K562 (cell line): ENCODE data around the gene XRCC3.

ENCODE experiments used
- ARID1B ChIP-seq: fragments of 450-650 bp; IDR thresholded peaks from 2 replicates; pipeline ENCODE4 v1.6.1; 2016; ENCODE audit warnings: antibody characterized with exemption, mild to moderate bottlenecking, inconsistent platforms
- DPF2 ChIP-seq: fragments of 450-650 bp; IDR thresholded peaks from 2 replicates; pipeline ENCODE4 v1.6.1; 2016
- MTA2 ChIP-seq: fragments of 450-650 bp; IDR thresholded peaks from 2 replicates; pipeline ENCODE4 v1.6.1; 2016; ENCODE audit warnings: low read depth
- NR3C1 ChIP-seq: sonication (generic); formaldehyde crosslinking; IDR thresholded peaks from 2 replicates; pipeline ENCODE4 v1.8.1; 2022; ENCODE audit warnings: missing genetic modification reagents
- POLR2A ChIP-seq: fragments of 450-650 bp; conservative IDR thresholded peaks from 2 replicates; pipeline ENCODE4 v1.6.1; 2016
- RAD51 ChIP-seq: fragments of 450-650 bp; IDR thresholded peaks from 2 replicates; pipeline ENCODE4 v1.7.1; 2016; ENCODE audit warnings: low read depth, mild to moderate bottlenecking, borderline replicate concordance
- RBM25 ChIP-seq: fragments of 200-400 bp; formaldehyde crosslinking; IDR thresholded peaks from 2 replicates; pipeline ENCODE4 v1.6.1; 2018; ENCODE audit warnings: low read length, low read depth, moderate library complexity; ENCODE audit not compliant: severe bottlenecking
- SMARCA5 ChIP-seq: fragments of 450-650 bp; IDR thresholded peaks from 2 replicates; pipeline ENCODE4 v1.6.1; 2016
- SRSF9 ChIP-seq: fragments of 200-400 bp; formaldehyde crosslinking; IDR thresholded peaks from 2 replicates; pipeline ENCODE4 v1.6.1; 2017; ENCODE audit warnings: low read depth, low read length, borderline replicate concordance
- ZNF3 ChIP-seq: fragments of 250-450 bp; sonication (Bioruptor Pico); IDR thresholded peaks from 2 replicates; pipeline ENCODE4 v1.5.0; 2021; ENCODE audit warnings: mild to moderate bottlenecking, moderate library complexity
- ZNF408 ChIP-seq: fragments of 250-450 bp; sonication (Bioruptor Pico); IDR thresholded peaks from 2 replicates; pipeline ENCODE4 v1.4.0; 2020; ENCODE audit warnings: low read depth, mild to moderate bottlenecking, moderate library complexity
- TF ChIP-seq, protein P1 (sequence below), 3 experiments: IDR thresholded peaks in 2 of 3; conservative IDR thresholded peaks in 1 of 3; 2 replicates each; pipeline ENCODE4 v1.5.1; 2011 to 2012; ENCODE audit warnings: low read length in 3 of 3, mild to moderate bottlenecking in 3 of 3, control low read depth in 2 of 3, improper control_type of control experiment in 1 of 3, inconsistent platforms in 1 of 3, low read depth in 1 of 3, mixed read lengths in 1 of 3, moderate library complexity in 1 of 3; ENCODE audit not compliant: insufficient read depth in 2 of 3

DNA sequence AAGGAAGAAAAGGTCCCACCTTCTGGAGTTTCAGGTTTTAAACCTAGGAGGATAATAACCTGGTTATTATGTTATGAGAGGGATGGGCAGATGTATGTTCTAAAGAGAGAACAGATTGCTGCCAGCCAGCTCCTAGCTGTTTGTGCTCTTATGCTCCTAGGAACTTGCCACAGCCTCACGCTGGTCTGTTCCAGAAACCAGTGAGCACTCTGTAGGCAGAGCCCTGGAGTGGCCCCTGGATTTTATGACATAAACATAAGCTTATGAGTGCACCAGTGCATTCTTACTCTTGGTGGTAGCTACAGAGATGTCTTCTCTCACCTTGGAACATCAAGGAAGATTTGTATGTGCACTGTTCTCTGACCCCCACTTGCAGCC, 58.5 kb downstream of the XRCC3 start:
- TF ChIP-seq, protein P1, sequence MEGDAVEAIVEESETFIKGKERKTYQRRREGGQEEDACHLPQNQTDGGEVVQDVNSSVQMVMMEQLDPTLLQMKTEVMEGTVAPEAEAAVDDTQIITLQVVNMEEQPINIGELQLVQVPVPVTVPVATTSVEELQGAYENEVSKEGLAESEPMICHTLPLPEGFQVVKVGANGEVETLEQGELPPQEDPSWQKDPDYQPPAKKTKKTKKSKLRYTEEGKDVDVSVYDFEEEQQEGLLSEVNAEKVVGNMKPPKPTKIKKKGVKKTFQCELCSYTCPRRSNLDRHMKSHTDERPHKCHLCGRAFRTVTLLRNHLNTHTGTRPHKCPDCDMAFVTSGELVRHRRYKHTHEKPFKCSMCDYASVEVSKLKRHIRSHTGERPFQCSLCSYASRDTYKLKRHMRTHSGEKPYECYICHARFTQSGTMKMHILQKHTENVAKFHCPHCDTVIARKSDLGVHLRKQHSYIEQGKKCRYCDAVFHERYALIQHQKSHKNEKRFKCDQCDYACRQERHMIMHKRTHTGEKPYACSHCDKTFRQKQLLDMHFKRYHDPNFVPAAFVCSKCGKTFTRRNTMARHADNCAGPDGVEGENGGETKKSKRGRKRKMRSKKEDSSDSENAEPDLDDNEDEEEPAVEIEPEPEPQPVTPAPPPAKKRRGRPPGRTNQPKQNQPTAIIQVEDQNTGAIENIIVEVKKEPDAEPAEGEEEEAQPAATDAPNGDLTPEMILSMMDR (IDR thresholded peaks at IDR 0.05 in 2 of 3, conservative IDR thresholded peaks at IDR 0.05 in 1 of 3; ENCODE audit: insufficient read depth in 2 of 3, low read depth in 1 of 3, low read length in 3 of 3), result no peak
- TF ChIP-seq POLR2A (no peak), ARID1B (no peak), ZNF3 (CRISPR knock-in tag) (no peak), SRSF9 (no peak), SMARCA5 (no peak), ZNF408 (CRISPR knock-in tag) (no peak), NR3C1 (no peak), RAD51 (no peak), DPF2 (no peak), RBM25 (no peak), MTA2 (no peak)
